AG04449 (cell line): ENCODE measurements around the gene LGR6.

ENCODE experiments used
- CTCF ChIA-PET: fragments of 350-600 bp; formaldehyde crosslinking; extraction: SDS; loops from one replicate; lab custom pipeline; 2021; ENCODE audit warnings: antibody characterized with exemption; lab: Yijun Ruan, JAX
- POLR2A ChIA-PET: fragments of 400-600, 350-600 bp; formaldehyde crosslinking; extraction: SDS; loops from one replicate; lab custom pipeline; 2020; ENCODE audit warnings: antibody characterized with exemption, inconsistent platforms; lab: Yijun Ruan, JAX
- DNase-seq: peaks from one replicate; pipeline ENCODE4 v3.0.0-alpha.2; 2010; ENCODE audit warnings: low read depth, low spot score
- H3K4me3 ChIP-seq: 2 replicates; pipeline ENCODE4 v1.5.1; 2011; ENCODE audit warnings: low read depth, mild to moderate bottlenecking, control low read depth, low read length
- TF ChIP-seq, protein P1 (sequence below): IDR thresholded peaks from one replicate; pipeline ENCODE4 v1.5.1; 2011; ENCODE audit warnings: mild to moderate bottlenecking, moderate library complexity, low read length, control low read depth, inconsistent platforms; ENCODE audit not compliant: insufficient read depth; ENCODE audit errors: missing control alignments

The LGR6 gene

GRCh38 chr1:202225131-202225530, 31.5 kb downstream of the LGR6 start:
- no peak overlapping the region for H3K4me3 ChIP-seq
- CTCF ChIA-PET, result interaction anchor here (1.0 to 2.0 kb wide), 7 partner anchors 10 to 49 kb away, joined by 3 to 8 read pairs (median 6); no protein-coding TSS in a partner anchor
- TF ChIP-seq, protein P1, sequence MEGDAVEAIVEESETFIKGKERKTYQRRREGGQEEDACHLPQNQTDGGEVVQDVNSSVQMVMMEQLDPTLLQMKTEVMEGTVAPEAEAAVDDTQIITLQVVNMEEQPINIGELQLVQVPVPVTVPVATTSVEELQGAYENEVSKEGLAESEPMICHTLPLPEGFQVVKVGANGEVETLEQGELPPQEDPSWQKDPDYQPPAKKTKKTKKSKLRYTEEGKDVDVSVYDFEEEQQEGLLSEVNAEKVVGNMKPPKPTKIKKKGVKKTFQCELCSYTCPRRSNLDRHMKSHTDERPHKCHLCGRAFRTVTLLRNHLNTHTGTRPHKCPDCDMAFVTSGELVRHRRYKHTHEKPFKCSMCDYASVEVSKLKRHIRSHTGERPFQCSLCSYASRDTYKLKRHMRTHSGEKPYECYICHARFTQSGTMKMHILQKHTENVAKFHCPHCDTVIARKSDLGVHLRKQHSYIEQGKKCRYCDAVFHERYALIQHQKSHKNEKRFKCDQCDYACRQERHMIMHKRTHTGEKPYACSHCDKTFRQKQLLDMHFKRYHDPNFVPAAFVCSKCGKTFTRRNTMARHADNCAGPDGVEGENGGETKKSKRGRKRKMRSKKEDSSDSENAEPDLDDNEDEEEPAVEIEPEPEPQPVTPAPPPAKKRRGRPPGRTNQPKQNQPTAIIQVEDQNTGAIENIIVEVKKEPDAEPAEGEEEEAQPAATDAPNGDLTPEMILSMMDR, result no peak
- no peak for DNase-seq
- POLR2A ChIA-PET, result no interaction called here

- ChIA-PET CTCF (interaction anchor here (0.6 kb wide), 1 partner anchor 38 kb away, joined by 3 read pairs; no protein-coding TSS in a partner anchor), POLR2A (no interaction called here)
- DNase-seq, result no peak
- TF ChIP-seq, protein P1, result no peak
- no peak overlapping the region for H3K4me3 ChIP-seq
These were observed 33.6 kb downstream of the LGR6 start for GRCh38 chr1:202227053-202227672.

DNA sequence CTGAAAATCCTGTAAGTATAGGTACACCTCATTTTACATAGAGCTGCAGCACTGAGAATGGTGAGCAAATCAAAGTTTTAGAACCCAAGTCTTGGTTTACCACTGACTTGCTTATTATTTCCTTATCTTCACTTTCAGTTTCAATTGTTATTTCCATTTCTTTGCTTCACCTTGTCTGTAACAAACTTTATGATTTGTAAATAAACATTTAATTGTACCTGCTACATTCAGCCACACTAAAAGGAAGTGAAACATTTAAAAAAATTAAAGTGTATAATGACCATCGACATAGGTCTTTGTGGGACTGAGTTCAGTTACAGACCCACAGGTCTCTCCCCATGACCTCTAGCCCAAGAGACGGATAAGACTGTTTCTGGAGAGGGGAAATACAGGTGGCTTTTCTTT, 34.4 kb downstream of the LGR6 start:
- H3K4me3 ChIP-seq, result no peak overlapping the region
- ChIA-PET POLR2A (no interaction called here), CTCF (no interaction called here)
- TF ChIP-seq, protein P1, result no peak
- no peak for DNase-seq

DNA sequence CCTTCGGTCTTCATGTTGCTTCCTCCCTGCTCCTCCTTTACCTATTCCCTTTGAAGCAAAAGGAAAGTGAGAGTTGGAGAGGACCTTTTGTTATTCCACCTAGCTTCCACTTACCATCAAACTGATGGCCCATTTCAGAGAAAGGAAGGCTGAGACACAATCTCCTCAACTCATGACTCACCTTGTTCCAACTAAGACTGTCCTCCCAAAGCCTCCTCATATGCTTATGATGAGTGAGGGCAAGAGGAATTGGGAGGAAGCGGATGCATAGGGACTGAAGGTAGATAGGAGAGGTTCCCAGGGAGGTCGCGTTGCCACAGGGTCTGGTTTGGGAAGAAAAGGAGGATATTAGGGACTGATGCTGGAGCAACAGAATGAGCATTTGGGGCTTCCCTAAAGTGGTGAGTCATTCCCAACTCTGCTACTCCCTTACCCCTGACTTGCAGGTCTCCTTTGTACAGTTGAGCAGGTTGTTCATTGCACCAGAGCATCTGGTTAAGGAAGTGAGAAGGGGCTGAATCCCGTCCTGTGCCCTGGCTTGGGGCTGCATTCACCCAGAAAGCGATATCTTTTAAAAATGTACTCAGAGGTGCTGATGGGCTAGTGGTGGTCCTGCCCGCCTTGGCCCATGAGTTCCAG, 35.0 kb downstream of the LGR6 start:
- CTCF ChIA-PET, result no interaction called here
- TF ChIP-seq, protein P1, result no peak
- no peak overlapping the region for H3K4me3 ChIP-seq
- POLR2A ChIA-PET, result no interaction called here
- no peak for DNase-seq

- ChIA-PET POLR2A (no interaction called here), CTCF (interaction anchor here (1.0 kb wide), 1 partner anchor 36 kb away, joined by 3 read pairs; no protein-coding TSS in a partner anchor)
- H3K4me3 ChIP-seq, result no peak overlapping the region
- DNase-seq, result no peak
- TF ChIP-seq, protein P1, result no peak
These were observed 35.8 kb downstream of the LGR6 start for GRCh38 chr1:202229376-202229775.
